Measurements from ENCODE around the gene NFIC.

- no peak for TF ChIP-seq CTCF (IDR thresholded peaks at IDR 0.05; ENCODE audit: low read length)
- TF ChIP-seq EZH2phosphoT487 (IDR thresholded peaks at IDR 0.05; ENCODE audit: low read length), result no peak
These were observed 42.6 kb downstream of the NFIC start for GRCh38 chr19:3408996-3409345.

Measured in MM.1S (cell line).